HepG2 (cell line): ENCODE data around the gene VPS52. TPM values are rescaled to one million over a fixed set of nuclear protein-coding genes. Genes with fewer than 3 reads are reported as not detected.

Source experiments
- ARHGAP35 ChIP-seq: sonication (generic); formaldehyde crosslinking; IDR thresholded peaks from 2 replicates; pipeline ENCODE4 v1.9.0; 2022; ENCODE audit warnings: mild to moderate bottlenecking, inconsistent platforms, moderate library complexity, missing genetic modification reagents, borderline replicate concordance
- DNMT1 ChIP-seq: sonication (generic); formaldehyde crosslinking; IDR thresholded peaks from 2 replicates; pipeline ENCODE4 v1.5.1; 2020; ENCODE audit warnings: mild to moderate bottlenecking, missing genetic modification reagents
- NFYB ChIP-seq: sonication (generic); formaldehyde crosslinking; IDR thresholded peaks from 2 replicates; pipeline ENCODE4 v1.4.0; 2020; ENCODE audit warnings: missing genetic modification reagents
- NKX3-1 ChIP-seq: sonication (generic); formaldehyde crosslinking; IDR thresholded peaks from 2 replicates; pipeline ENCODE4 v1.5.0; 2020; ENCODE audit warnings: missing genetic modification reagents
- ZBTB39 ChIP-seq: sonication (generic); formaldehyde crosslinking; IDR thresholded peaks from 2 replicates; pipeline ENCODE4 v1.5.0; 2020; ENCODE audit warnings: missing genetic modification reagents
- ZC3H13 ChIP-seq: sonication (generic); formaldehyde crosslinking; IDR thresholded peaks from 2 replicates; pipeline ENCODE4 v1.8.1; 2023; ENCODE audit warnings: mild to moderate bottlenecking, missing genetic modification reagents, moderate library complexity
- ZNF326 ChIP-seq: sonication (generic); formaldehyde crosslinking; IDR thresholded peaks from 2 replicates; pipeline ENCODE4 v1.4.0; 2020; ENCODE audit warnings: missing genetic modification reagents, borderline replicate concordance
- ZNF44 ChIP-seq: sonication (generic); formaldehyde crosslinking; IDR thresholded peaks from 2 replicates; pipeline ENCODE4 v1.5.1; 2020; ENCODE audit warnings: mild to moderate bottlenecking, missing genetic modification reagents
- ZNF563 ChIP-seq: sonication (generic); formaldehyde crosslinking; IDR thresholded peaks from 2 replicates; pipeline ENCODE4 v1.8.0; 2022; ENCODE audit warnings: mild to moderate bottlenecking, moderate library complexity, missing genetic modification reagents
- ZNF790 ChIP-seq: sonication (generic); formaldehyde crosslinking; IDR thresholded peaks from 2 replicates; pipeline ENCODE4 v1.8.0; 2022; ENCODE audit warnings: missing genetic modification reagents, mild to moderate bottlenecking, borderline replicate concordance
- ZSCAN20 ChIP-seq: sonication (generic); formaldehyde crosslinking; IDR thresholded peaks from 2 replicates; pipeline ENCODE4 v1.4.0; 2020; ENCODE audit warnings: missing genetic modification reagents, mild to moderate bottlenecking, borderline replicate concordance
- polyA plus RNA-seq, 8 experiments: library from polyadenylated mRNA; depleted of rRNA in 3 of 8; stranded (reverse) in 7 of 8; unstranded in 1 of 8; fragments of >200 nt; fragmentation: Illumina TruSeq in 4 of 8; extraction: Trizol in 4 of 8; gene quantifications; 2 replicates each; pipeline versions ENCODE4 v1.2.1 to v1.2.3, GENCODE V29; 2011 to 2016; ENCODE audit warnings: low read depth in 4 of 8, missing spikeins in 1 of 8, mixed read lengths in 1 of 8; ENCODE audit not compliant: insufficient read depth in 1 of 8
- total RNA-seq, 5 experiments: library from RNA; depleted of rRNA; stranded (reverse); fragments of >200 nt; fragmentation: Illumina TruSeq; extraction: Trizol; gene quantifications; 2 replicates each; pipeline ENCODE4 v1.2.3, GENCODE V29; 2016; ENCODE audit warnings: low read depth in 1 of 5
- TF ChIP-seq, protein P1 (sequence below): sonication (generic); formaldehyde crosslinking; IDR thresholded peaks from 2 replicates; pipeline ENCODE4 v1.5.1; 2020; ENCODE audit warnings: missing genetic modification reagents, mild to moderate bottlenecking, borderline replicate concordance
- TF ChIP-seq, protein P2 (sequence below): sonication (generic); formaldehyde crosslinking; IDR thresholded peaks from 2 replicates; pipeline ENCODE4 v1.5.0; 2020; ENCODE audit warnings: mild to moderate bottlenecking, missing genetic modification reagents, borderline replicate concordance

VPS52 gene
- total and polyA plus RNA-seq, 2 of the 13 experiments (the other 11 are each of a cell fraction or from before 2014, with no cell fraction given): 48.9 to 85.5 TPM

DNA sequence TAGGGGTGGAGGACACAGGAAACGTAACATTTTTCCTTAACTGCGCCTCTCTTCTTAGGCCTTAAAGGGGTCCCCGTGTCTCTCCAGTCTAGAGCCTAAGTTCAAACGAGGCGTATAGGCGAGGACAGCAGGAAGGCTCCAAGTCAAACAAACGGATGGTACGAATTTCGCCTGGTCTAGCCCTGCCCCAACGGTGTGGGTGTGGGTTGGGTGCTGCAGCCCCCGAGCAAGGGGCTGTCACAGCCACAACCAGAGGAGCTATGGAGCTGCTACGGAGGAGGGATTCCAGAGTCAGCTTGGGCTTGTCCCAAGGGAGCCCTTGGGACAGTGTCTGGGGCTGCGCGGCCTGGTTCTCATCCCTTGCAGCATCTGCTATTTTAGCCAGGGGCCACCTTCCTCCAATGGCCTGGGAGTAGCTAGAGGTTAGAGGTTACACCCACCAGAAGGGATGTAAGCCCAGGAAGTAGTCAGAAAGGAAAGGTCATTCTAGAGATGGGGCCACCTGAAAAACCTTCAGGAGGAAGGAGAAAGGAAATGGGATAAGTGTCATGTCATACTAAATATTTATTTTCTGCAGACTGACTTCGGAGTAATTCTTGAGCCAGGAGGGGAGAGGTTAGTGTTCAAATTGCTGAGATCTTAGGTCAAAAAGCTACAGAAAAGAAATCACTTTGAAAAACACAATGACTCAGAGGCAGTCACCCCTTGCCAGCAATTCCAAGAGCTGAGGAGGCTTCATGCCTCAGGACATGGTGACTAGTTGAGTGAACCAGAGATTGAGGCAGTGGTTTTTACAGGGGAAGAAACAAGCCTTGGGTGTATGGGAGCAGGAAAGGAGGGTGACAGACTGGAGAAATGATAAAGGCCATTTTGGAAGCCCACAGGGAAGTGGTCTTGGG, 21.7 kb downstream of the VPS52 start (continued):
- TF ChIP-seq, protein P1, sequence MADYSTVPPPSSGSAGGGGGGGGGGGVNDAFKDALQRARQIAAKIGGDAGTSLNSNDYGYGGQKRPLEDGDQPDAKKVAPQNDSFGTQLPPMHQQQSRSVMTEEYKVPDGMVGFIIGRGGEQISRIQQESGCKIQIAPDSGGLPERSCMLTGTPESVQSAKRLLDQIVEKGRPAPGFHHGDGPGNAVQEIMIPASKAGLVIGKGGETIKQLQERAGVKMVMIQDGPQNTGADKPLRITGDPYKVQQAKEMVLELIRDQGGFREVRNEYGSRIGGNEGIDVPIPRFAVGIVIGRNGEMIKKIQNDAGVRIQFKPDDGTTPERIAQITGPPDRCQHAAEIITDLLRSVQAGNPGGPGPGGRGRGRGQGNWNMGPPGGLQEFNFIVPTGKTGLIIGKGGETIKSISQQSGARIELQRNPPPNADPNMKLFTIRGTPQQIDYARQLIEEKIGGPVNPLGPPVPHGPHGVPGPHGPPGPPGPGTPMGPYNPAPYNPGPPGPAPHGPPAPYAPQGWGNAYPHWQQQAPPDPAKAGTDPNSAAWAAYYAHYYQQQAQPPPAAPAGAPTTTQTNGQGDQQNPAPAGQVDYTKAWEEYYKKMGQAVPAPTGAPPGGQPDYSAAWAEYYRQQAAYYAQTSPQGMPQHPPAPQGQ (CRISPR knock-in tag): 0 out of 2 replicates have a peak, but pooled peaks have one; percentile 32
- TF ChIP-seq ZNF44 (CRISPR knock-in tag): 0 out of 2 replicates have a peak, but pooled peaks have one; percentile 47
- TF ChIP-seq ARHGAP35 (CRISPR knock-in tag): peak; percentile 45; the same call in 1 of the 2 replicates
- 0 out of 2 replicates have a peak, but pooled peaks have one; percentile 17 for TF ChIP-seq ZSCAN20 (CRISPR knock-in tag)
- TF ChIP-seq ZC3H13: peak; percentile 62
- TF ChIP-seq NKX3-1: peak; percentile 14; the same call in 1 of the 2 replicates
- 0 out of 2 replicates have a peak, but pooled peaks have one; percentile 10 for TF ChIP-seq ZNF326
- 0 out of 2 replicates have a peak, but pooled peaks have one; percentile 15 for TF ChIP-seq ZNF563 (CRISPR knock-in tag)
- TF ChIP-seq ZNF790 (CRISPR knock-in tag): no peak
- TF ChIP-seq NFYB (CRISPR knock-in tag): no peak
- 0 out of 2 replicates have a peak, but pooled peaks have one; percentile 36 for TF ChIP-seq DNMT1 (CRISPR knock-in tag)
- TF ChIP-seq, protein P2, sequence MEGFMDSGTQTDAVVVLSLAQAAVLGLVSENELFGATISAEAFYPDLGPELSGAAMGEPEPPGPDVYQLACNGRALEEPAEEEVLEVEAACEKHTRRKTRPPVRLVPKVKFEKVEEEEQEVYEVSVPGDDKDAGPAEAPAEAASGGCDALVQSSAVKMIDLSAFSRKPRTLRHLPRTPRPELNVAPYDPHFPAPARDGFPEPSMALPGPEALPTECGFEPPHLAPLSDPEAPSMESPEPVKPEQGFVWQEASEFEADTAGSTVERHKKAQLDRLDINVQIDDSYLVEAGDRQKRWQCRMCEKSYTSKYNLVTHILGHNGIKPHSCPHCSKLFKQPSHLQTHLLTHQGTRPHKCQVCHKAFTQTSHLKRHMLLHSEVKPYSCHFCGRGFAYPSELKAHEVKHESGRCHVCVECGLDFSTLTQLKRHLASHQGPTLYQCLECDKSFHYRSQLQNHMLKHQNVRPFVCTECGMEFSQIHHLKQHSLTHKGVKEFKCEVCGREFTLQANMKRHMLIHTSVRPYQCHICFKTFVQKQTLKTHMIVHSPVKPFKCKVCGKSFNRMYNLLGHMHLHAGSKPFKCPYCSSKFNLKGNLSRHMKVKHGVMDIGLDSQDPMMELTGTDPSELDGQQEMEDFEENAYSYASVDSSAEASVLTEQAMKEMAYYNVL (CRISPR knock-in tag): no peak
- 0 out of 2 replicates have a peak, but pooled peaks have one; percentile 2 for TF ChIP-seq ZBTB39
